T-helper 17 cell (primary cell): ENCODE results near the gene FDX1. TPM values are rescaled to one million over a fixed set of nuclear protein-coding genes. Genes with fewer than 3 reads are reported as not detected.

Experiments used
- ATAC-seq: fragments of 150-1000 bp; cut with Tn5 transposase; 2 replicates; pipeline ENCODE4 v1.10.0; 2021; ENCODE audit warnings: mild to moderate bottlenecking, moderate library complexity
- DNase-seq, 3 donors: peaks; one replicate each; pipeline versions ENCODE4 v3.0.0 to v3.0.0-alpha.2; 2020 to 2021
- H3K9me3 ChIP-seq: one replicate; pipeline ENCODE4 v1.7.0; 2013; ENCODE audit warnings: low read length, mild to moderate bottlenecking; ENCODE audit not compliant: control insufficient read depth, poor library complexity, severe bottlenecking
- H3K27ac Mint-ChIP-seq: one replicate; pipeline ENCODE4 v1.8.0; 2022; ENCODE audit warnings: mild to moderate bottlenecking, moderate library complexity, mixed read lengths
- H3K27me3 Mint-ChIP-seq: one replicate; pipeline ENCODE4 v1.8.0; 2022; ENCODE audit warnings: mixed read lengths
- H3K36me3 Mint-ChIP-seq: one replicate; pipeline ENCODE4 v1.8.0; 2022; ENCODE audit warnings: low read depth, mixed read lengths
- H3K4me1 Mint-ChIP-seq: one replicate; pipeline ENCODE4 v1.8.0; 2022; ENCODE audit warnings: mild to moderate bottlenecking, mixed read lengths
- H3K4me3 Mint-ChIP-seq: one replicate; pipeline ENCODE4 v1.8.0; 2022; ENCODE audit warnings: mild to moderate bottlenecking, moderate library complexity, mixed read lengths
- total RNA-seq, 4 donors: library from RNA in 2 of 4; stranded (reverse) in 2 of 4; gene quantifications; one replicate each; pipeline ENCODE4 v1.2.3 and lab custom pipeline; 2022 to 2026

Gene FDX1
- total RNA-seq, 2 donors from 2014 or later, result 12.0 to 12.1 TPM

DNA sequence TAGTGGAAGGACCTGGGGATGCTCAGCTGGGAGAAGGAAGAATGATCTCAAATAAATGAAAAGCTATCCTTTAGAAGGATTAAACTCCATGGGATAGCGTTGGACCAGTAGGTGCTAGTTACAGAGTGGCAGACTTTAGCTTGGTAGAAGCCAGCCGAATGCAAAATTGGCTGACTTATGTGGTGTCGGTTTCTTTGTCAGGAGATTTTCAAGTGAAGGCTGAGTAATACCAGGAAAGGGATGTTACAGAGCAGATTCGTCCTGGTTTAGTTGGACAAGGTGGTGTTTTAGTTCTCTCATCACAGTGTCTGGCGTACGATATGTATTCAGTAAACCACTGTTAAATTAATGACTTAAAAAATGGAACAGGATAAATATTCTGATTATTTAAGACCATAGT is 26.0 kb downstream of the FDX1 start:
- no peaks in the 10 kb centered on the region for H3K9me3 ChIP-seq
- DNase-seq (no peak), ATAC-seq (no peak)
- H3K4me1 Mint-ChIP-seq, result peaks cover 34% of the 10 kb centered on the region
- peaks cover 4% of the 10 kb centered on the region for H3K36me3 Mint-ChIP-seq
- no peak overlapping the region for H3K4me3 Mint-ChIP-seq
- H3K27me3 Mint-ChIP-seq, result no peaks in the 10 kb centered on the region
- peak overlapping the region; percentile 37 for H3K27ac Mint-ChIP-seq

DNA sequence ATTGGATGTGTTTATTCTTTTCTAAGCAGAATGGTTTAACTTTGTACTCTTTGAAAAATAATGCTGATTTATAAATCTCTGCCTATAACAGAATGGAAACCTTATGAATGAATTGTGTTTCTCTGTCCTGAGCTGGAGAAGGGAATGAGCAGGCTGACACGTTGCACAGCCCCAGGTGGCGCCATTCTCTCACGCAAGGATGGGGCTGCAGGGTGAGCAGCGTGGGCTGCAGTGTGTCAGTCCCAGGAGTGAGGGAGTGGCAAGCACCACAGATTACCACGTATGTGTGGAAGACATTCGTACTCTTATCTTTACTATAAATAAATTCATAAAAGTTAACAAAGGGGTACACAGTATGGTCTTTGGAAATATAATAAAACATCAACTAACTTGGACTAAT is 33.4 kb downstream of the FDX1 start:
- Mint-ChIP-seq H3K4me1 (peaks cover 8% of the 10 kb centered on the region), H3K27me3 (no peaks in the 10 kb centered on the region), H3K27ac (no peak overlapping the region), H3K4me3 (no peak overlapping the region), H3K36me3 (peaks cover 7% of the 10 kb centered on the region)
- DNase-seq (no peak), ATAC-seq (no peak)
- no peaks in the 10 kb centered on the region for H3K9me3 ChIP-seq

DNA sequence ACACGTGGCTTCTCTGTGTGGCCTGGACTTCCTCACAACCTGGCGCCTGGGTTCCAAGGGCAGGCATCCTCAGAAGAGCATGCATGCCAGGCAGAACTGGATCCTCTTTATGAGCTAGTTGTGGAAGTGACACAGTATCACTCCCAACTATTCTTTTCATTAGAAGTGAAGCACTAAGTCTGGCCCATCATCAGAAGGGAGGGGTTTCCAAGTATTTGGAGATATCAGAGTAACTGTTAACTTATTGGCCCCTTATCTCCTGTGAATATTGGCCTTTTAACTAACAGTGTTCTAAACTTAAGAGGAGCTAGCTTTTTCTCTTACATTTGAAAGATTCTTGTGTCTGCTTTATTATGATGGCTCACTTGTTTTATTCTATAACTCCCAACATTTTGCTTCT is 35.5 kb downstream of the FDX1 start:
- Mint-ChIP-seq H3K27me3 (no peaks in the 10 kb centered on the region), H3K4me3 (no peak overlapping the region), H3K36me3 (peaks cover 6% of the 10 kb centered on the region), H3K27ac (peak overlapping the region; percentile 34), H3K4me1 (peaks cover 7% of the 10 kb centered on the region)
- DNase-seq (no peak), ATAC-seq (no peak)
- no peaks in the 10 kb centered on the region for H3K9me3 ChIP-seq

DNA sequence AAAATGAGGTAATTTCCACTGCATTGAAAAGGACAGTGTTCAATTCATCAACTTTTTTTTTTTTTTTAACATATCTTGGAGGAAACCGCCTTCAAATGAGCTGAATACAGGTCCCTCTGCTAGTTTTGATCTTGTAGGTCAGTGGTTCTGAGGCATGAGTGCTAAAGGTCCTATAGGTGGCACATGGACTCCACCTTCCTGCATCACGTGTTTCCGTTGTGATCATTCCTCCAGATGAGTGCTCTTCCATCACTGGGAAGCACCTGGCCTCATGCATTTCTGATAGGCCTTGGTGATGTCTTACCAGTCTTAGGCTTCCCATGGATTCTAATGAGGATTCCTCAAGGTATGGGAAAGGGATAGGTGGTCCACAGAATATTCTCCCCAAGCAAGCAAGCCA is 37.8 kb downstream of the FDX1 start:
- ATAC-seq (no peak), DNase-seq (no peak)
- Mint-ChIP-seq H3K4me1 (peaks cover 3% of the 10 kb centered on the region), H3K4me3 (no peak overlapping the region), H3K27me3 (no peaks in the 10 kb centered on the region), H3K36me3 (peaks cover 3% of the 10 kb centered on the region), H3K27ac (no peak overlapping the region)
- H3K9me3 ChIP-seq, result no peaks in the 10 kb centered on the region

DNA sequence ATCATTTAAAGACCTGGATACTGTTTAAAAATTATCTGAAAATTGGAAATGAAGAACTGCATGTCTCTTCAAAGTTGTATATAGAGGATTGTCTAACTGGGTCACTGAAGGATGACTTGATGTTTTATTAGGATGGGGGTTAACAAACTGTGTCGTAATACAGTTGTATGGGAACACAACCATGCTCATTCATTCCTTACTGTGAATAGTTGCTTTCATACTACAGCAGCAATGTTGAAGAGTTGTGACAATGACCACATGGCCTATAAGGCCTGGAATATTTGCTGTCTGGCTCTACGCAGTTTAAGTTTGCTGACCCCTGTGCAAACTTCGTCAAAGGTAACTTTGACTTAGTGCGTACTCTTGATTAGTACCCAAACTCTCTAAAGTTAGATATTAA is 38.4 kb downstream of the FDX1 start:
- Mint-ChIP-seq H3K27ac (no peak overlapping the region), H3K4me3 (no peak overlapping the region), H3K27me3 (no peaks in the 10 kb centered on the region), H3K36me3 (peaks cover under 1% of the 10 kb centered on the region), H3K4me1 (peaks cover 1% of the 10 kb centered on the region)
- no peak for DNase-seq
- no peaks in the 10 kb centered on the region for H3K9me3 ChIP-seq
- ATAC-seq, result no peak

DNA sequence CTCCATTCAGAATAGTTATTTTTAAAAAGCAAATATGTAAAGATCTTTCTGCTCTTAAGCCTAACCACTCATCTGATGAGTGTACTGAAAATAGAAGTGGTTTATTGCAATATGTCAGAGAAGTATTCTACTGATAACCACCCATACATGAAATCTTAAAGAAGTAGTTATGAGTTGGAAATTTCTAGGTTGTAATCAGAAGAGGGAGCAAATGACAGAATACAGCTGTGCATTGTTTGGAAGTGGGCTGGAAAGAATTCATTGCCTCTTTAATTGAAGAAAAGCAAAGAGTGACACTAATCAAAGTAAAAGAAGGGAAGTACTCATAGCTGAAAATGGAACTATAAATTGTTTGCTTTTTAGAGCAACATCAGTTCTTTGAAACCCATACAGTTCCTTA is 39.4 kb downstream of the FDX1 start:
- H3K27ac Mint-ChIP-seq, result no peak overlapping the region
- H3K36me3 Mint-ChIP-seq, result no peaks in the 10 kb centered on the region
- no peaks in the 10 kb centered on the region for H3K9me3 ChIP-seq
- H3K4me1 Mint-ChIP-seq, result no peaks in the 10 kb centered on the region
- no peak for DNase-seq
- H3K27me3 Mint-ChIP-seq, result no peaks in the 10 kb centered on the region
- no peak overlapping the region for H3K4me3 Mint-ChIP-seq
- no peak for ATAC-seq

DNA sequence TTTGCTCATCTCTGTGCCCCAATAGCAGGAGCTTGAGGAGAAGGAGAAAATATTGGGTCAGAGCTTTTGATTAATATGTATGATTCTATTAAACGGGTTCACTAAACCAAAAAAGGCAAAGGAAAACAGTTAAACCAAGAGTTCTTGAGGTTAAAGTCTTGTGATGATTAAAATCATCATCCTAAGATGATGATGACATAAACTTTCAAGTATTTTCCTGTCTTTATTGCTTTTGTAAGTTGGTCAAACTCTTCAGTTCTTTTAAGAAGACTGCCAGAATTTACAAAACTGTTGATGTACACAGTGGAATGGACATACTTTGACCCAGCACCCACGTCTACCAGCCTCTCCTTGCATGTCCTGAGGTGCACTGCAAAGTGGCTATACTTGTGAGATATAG is 41.0 kb downstream of the FDX1 start:
- H3K4me1 Mint-ChIP-seq, result no peaks in the 10 kb centered on the region
- no peaks in the 10 kb centered on the region for H3K9me3 ChIP-seq
- H3K27ac Mint-ChIP-seq, result no peak overlapping the region
- DNase-seq (no peak), ATAC-seq (no peak)
- H3K4me3 Mint-ChIP-seq, result no peak overlapping the region
- no peaks in the 10 kb centered on the region for H3K27me3 Mint-ChIP-seq
- H3K36me3 Mint-ChIP-seq, result no peaks in the 10 kb centered on the region

DNA sequence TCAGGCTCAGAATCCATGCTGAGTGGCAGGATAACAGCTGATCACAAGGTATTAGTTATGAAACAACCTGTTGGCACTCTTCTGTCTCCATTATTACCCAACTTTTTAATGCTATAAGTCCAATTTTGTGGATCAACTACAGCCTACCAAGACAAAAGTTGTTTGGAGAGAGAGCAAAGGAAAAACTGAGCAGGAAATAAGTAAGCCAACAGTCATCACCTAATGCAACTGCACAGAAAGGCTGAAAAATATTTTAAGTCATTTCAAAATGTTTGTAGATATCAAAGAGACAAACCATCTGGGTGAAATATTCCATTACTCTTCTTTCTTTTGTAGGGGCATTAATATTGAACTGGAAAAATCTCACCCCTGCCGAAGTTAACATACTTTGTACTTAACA is 41.6 kb downstream of the FDX1 start:
- H3K27me3 Mint-ChIP-seq, result no peaks in the 10 kb centered on the region
- DNase-seq (no peak), ATAC-seq (no peak)
- no peaks in the 10 kb centered on the region for H3K36me3 Mint-ChIP-seq
- no peaks in the 10 kb centered on the region for H3K9me3 ChIP-seq
- H3K4me1 Mint-ChIP-seq, result no peaks in the 10 kb centered on the region
- H3K4me3 Mint-ChIP-seq, result no peak overlapping the region
- H3K27ac Mint-ChIP-seq, result no peak overlapping the region

DNA sequence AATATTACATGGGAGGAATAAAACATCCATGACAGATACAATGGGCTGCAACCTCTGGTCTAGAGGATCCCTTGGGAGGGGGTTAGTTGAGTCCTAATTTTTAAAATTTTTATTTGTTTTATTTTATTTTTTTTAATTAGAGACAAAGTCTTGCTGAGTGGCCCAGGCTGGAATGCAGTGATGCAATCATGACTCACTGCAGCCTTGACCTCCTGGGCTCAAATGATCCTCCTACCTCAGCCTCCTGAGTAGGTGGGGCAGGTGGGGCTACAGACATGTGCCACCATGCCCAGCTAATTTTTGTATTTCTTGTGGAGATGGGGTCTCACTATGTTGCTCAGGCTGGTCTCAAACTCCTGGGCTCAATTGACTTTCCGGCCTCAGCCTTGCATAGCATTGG is 43.1 kb downstream of the FDX1 start:
- Mint-ChIP-seq H3K4me3 (no peak overlapping the region), H3K4me1 (peaks cover 4% of the 10 kb centered on the region), H3K27ac (no peak overlapping the region), H3K36me3 (no peaks in the 10 kb centered on the region), H3K27me3 (no peaks in the 10 kb centered on the region)
- no peaks in the 10 kb centered on the region for H3K9me3 ChIP-seq
- ATAC-seq (no peak), DNase-seq (no peak)

DNA sequence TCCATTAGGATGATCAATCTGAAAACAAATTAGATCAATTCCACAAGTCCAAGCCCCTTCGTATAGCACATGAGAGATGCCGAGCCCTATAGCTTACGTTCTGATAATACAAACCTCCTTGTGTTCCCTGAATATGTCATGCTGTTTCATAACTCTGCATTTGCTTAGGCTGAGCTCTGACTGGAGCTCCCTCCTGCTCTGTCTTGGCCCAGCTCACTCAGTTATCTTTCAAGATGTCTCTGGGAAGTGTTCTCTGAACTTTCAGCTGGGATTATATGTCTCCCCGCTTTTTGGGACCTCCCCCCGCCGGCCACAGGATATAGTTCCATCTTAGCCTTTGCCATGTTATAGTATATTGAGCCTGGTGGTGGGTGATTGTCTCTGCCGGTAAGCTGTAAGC is 44.0 kb downstream of the FDX1 start:
- Mint-ChIP-seq H3K36me3 (no peaks in the 10 kb centered on the region), H3K27me3 (no peaks in the 10 kb centered on the region), H3K4me3 (no peak overlapping the region), H3K4me1 (peaks cover 8% of the 10 kb centered on the region), H3K27ac (no peak overlapping the region)
- no peaks in the 10 kb centered on the region for H3K9me3 ChIP-seq
- ATAC-seq (no peak), DNase-seq (no peak)

DNA sequence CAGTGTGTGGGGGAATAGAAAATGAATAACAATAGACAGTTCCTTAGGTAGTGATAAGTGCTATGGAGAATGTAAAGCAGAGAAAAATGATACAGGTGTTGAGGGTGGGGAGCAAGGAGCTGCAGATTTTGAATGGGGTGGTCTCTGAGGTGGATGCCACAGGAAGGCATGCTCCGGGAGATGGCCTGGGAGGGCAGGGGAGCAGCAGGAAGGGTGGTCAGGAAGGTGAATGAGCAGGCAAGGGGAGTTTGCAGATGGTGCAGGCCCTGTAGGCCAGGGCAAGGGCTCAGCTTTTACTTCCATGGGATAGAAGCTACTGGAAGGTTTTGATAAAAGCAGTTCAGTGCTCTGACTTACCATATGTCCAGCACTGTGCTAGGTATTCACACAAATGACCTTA is 44.8 kb downstream of the FDX1 start:
- no peak for ATAC-seq
- H3K9me3 ChIP-seq, result no peaks in the 10 kb centered on the region
- H3K27ac Mint-ChIP-seq, result no peak overlapping the region
- H3K4me1 Mint-ChIP-seq, result peaks cover 8% of the 10 kb centered on the region
- H3K36me3 Mint-ChIP-seq, result no peaks in the 10 kb centered on the region
- H3K4me3 Mint-ChIP-seq, result no peak overlapping the region
- DNase-seq, result no peak
- no peaks in the 10 kb centered on the region for H3K27me3 Mint-ChIP-seq

DNA sequence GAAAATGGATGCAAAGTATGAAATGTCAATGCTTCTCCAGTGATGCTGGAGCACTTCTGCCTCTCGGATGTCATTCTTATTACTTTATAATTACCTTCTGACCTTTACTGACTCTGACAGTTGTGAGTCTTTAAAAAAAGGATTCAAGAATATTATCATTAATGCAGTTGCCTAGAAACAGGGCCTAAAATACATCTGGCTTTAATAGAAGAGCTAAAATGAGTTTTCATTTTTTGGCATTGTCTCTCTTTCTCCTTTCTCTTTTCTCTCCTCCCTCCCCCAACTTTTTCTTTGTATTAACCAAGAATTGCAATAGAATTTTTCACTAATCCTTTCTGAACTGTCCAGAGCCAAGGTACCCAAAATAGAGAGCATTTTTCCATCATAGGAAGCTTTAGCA is 45.9 kb downstream of the FDX1 start:
- DNase-seq, result no peak
- ATAC-seq, result no peak
- no peaks in the 10 kb centered on the region for H3K27me3 Mint-ChIP-seq
- H3K4me3 Mint-ChIP-seq, result peak overlapping the region; percentile 67
- H3K4me1 Mint-ChIP-seq, result peaks cover 8% of the 10 kb centered on the region
- H3K27ac Mint-ChIP-seq, result peak overlapping the region; percentile 11
- no peaks in the 10 kb centered on the region for H3K9me3 ChIP-seq
- no peaks in the 10 kb centered on the region for H3K36me3 Mint-ChIP-seq

DNA sequence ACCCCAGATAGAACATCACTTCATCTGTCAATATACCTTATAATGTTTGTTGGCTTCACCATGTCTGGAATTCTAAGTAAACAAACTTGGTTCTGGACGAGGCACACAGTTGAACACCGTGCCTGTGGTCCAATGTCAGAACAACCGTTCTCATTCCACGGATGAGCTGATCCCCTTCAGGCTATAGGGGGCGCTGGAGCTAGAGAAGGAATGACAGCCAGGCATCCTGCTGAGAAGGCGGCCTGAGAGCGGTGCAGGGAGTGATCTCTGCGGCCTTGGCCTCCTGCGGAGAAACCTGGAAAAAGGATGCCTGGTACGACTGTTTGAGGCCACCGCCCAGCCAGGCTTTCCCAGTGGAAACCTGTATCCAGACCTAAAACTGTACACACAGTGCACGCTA is 48.7 kb downstream of the FDX1 start:
- H3K27me3 Mint-ChIP-seq, result no peaks in the 10 kb centered on the region
- no peak overlapping the region for H3K27ac Mint-ChIP-seq
- H3K9me3 ChIP-seq, result no peaks in the 10 kb centered on the region
- no peak for ATAC-seq
- H3K4me1 Mint-ChIP-seq, result peaks cover 8% of the 10 kb centered on the region
- H3K36me3 Mint-ChIP-seq, result no peaks in the 10 kb centered on the region
- no peak for DNase-seq
- H3K4me3 Mint-ChIP-seq, result no peak overlapping the region

DNA sequence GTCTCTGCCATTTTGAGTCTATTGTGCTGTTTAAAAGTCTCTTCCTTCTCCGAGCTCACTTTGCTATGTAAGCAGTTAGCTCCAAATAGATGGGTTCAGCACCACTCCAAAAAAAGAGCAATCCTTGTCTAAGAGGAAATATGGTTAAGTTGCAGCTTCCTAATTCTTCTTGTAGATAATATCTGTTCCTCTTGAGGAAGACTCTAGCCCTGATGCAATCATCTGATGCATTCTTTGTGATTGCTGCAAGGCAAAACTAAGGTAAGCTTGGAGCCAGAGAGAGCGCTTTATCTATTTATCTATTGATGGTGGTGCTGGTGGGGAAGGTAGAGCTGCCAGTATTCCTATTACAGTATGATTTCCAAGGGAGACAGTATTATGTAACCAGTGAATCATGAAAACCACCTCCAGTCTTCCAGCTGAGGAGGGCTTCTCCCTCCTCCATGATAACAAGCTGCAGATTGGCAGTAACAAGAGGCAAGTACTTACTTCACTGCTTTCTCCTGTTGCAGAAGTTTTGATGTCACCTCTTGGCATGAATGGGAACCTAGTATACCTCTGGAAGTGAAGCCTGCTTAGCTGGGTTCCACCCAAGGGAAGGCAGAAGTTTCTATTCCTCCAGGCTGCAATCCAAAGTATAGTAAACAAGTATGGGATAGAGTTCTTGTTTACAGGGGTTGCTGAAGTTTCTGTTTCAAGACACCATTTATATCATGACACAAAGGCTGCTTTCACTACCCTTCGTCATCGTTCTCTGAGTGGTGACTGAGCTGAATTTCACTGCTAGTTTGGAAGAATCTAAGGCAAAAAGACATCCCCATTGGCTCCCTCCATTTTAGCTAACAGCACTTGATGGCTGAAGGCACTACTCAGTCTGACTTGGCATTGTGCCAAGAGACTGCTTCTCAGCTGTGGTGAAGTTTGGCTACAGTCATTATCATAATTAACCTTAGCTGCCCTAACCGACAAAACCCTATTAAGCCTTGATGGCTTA is 49.7 kb downstream of the FDX1 start:
- peaks cover 8% of the 10 kb centered on the region for H3K4me1 Mint-ChIP-seq
- DNase-seq (no peak), ATAC-seq (no peak)
- no peak overlapping the region for H3K27ac Mint-ChIP-seq
- H3K9me3 ChIP-seq, result no peaks in the 10 kb centered on the region
- no peaks in the 10 kb centered on the region for H3K27me3 Mint-ChIP-seq
- no peak overlapping the region for H3K4me3 Mint-ChIP-seq
- H3K36me3 Mint-ChIP-seq, result no peaks in the 10 kb centered on the region
